Measurements from ENCODE around the gene LRMDA.

LRMDA gene

GRCh38 chr10:76244061-76244686 is 812.8 kb downstream of the LRMDA start:
- no peaks in the 10 kb centered on the region for H3K27me3 Mint-ChIP-seq (ENCODE audit: low read depth)
- H3K4me1 Mint-ChIP-seq (ENCODE audit: low read depth): no peaks in the 10 kb centered on the region
- H3K9me3 Mint-ChIP-seq: no peaks in the 10 kb centered on the region
- H3K36me3 Mint-ChIP-seq (ENCODE audit: low read depth): no peaks in the 10 kb centered on the region
- H3K27ac Mint-ChIP-seq: no peak overlapping the region
- H3K4me3 Mint-ChIP-seq: no peak overlapping the region

- Mint-ChIP-seq H3K4me1 (ENCODE audit: low read depth) (no peaks in the 10 kb centered on the region), H3K27ac (no peak overlapping the region), H3K36me3 (ENCODE audit: low read depth) (no peaks in the 10 kb centered on the region), H3K27me3 (ENCODE audit: low read depth) (no peaks in the 10 kb centered on the region), H3K9me3 (no peaks in the 10 kb centered on the region), H3K4me3 (no peak overlapping the region)
These were observed 814.6 kb downstream of the LRMDA start for GRCh38 chr10:76245951-76246495.

GRCh38 chr10:76248649-76249200 is 817.3 kb downstream of the LRMDA start:
- H3K4me3 Mint-ChIP-seq: no peak overlapping the region
- no peaks in the 10 kb centered on the region for H3K36me3 Mint-ChIP-seq (ENCODE audit: low read depth)
- no peaks in the 10 kb centered on the region for H3K4me1 Mint-ChIP-seq (ENCODE audit: low read depth)
- no peaks in the 10 kb centered on the region for H3K27me3 Mint-ChIP-seq (ENCODE audit: low read depth)
- H3K9me3 Mint-ChIP-seq: no peaks in the 10 kb centered on the region
- H3K27ac Mint-ChIP-seq: no peak overlapping the region

GRCh38 chr10:76251841-76252671 is 820.6 kb downstream of the LRMDA start:
- Mint-ChIP-seq H3K4me1 (ENCODE audit: low read depth) (no peaks in the 10 kb centered on the region), H3K9me3 (no peaks in the 10 kb centered on the region), H3K4me3 (no peak overlapping the region), H3K27ac (no peak overlapping the region), H3K36me3 (ENCODE audit: low read depth) (no peaks in the 10 kb centered on the region), H3K27me3 (ENCODE audit: low read depth) (no peaks in the 10 kb centered on the region)

GRCh38 chr10:76252733-76253132 is 821.3 kb downstream of the LRMDA start:
- Mint-ChIP-seq H3K9me3 (no peaks in the 10 kb centered on the region), H3K27ac (no peak overlapping the region), H3K4me3 (no peak overlapping the region), H3K36me3 (ENCODE audit: low read depth) (no peaks in the 10 kb centered on the region), H3K27me3 (ENCODE audit: low read depth) (no peaks in the 10 kb centered on the region), H3K4me1 (ENCODE audit: low read depth) (no peaks in the 10 kb centered on the region)

- Mint-ChIP-seq H3K27me3 (ENCODE audit: low read depth) (no peaks in the 10 kb centered on the region), H3K9me3 (peaks cover 6% of the 10 kb centered on the region), H3K4me3 (no peak overlapping the region), H3K4me1 (ENCODE audit: low read depth) (no peaks in the 10 kb centered on the region), H3K36me3 (ENCODE audit: low read depth) (no peaks in the 10 kb centered on the region), H3K27ac (no peak overlapping the region)
These were observed 823.8 kb downstream of the LRMDA start for GRCh38 chr10:76255241-76255640.

GRCh38 chr10:76257816-76258215 is 826.4 kb downstream of the LRMDA start:
- Mint-ChIP-seq H3K36me3 (ENCODE audit: low read depth) (no peaks in the 10 kb centered on the region), H3K9me3 (peaks cover 18% of the 10 kb centered on the region), H3K4me1 (ENCODE audit: low read depth) (no peaks in the 10 kb centered on the region), H3K4me3 (no peak overlapping the region), H3K27ac (no peak overlapping the region), H3K27me3 (ENCODE audit: low read depth) (no peaks in the 10 kb centered on the region)

GRCh38 chr10:76265441-76266113 is 834.2 kb downstream of the LRMDA start:
- Mint-ChIP-seq H3K4me3 (no peak overlapping the region), H3K9me3 (peaks cover 16% of the 10 kb centered on the region), H3K4me1 (ENCODE audit: low read depth) (no peaks in the 10 kb centered on the region), H3K27ac (no peak overlapping the region), H3K27me3 (ENCODE audit: low read depth) (no peaks in the 10 kb centered on the region), H3K36me3 (ENCODE audit: low read depth) (no peaks in the 10 kb centered on the region)

- H3K4me1 Mint-ChIP-seq (ENCODE audit: low read depth): no peaks in the 10 kb centered on the region
- peaks cover 13% of the 10 kb centered on the region for H3K9me3 Mint-ChIP-seq
- H3K27me3 Mint-ChIP-seq (ENCODE audit: low read depth): no peaks in the 10 kb centered on the region
- H3K4me3 Mint-ChIP-seq: no peak overlapping the region
- no peak overlapping the region for H3K27ac Mint-ChIP-seq
- no peaks in the 10 kb centered on the region for H3K36me3 Mint-ChIP-seq (ENCODE audit: low read depth)
These were observed 837.1 kb downstream of the LRMDA start for GRCh38 chr10:76268530-76268929.

- Mint-ChIP-seq H3K9me3 (peaks cover 13% of the 10 kb centered on the region), H3K4me3 (no peak overlapping the region), H3K4me1 (ENCODE audit: low read depth) (no peaks in the 10 kb centered on the region), H3K27me3 (ENCODE audit: low read depth) (no peaks in the 10 kb centered on the region), H3K27ac (no peak overlapping the region), H3K36me3 (ENCODE audit: low read depth) (no peaks in the 10 kb centered on the region)
These were observed 837.5 kb downstream of the LRMDA start for GRCh38 chr10:76268954-76269353.

- no peak overlapping the region for H3K4me3 Mint-ChIP-seq
- no peaks in the 10 kb centered on the region for H3K4me1 Mint-ChIP-seq (ENCODE audit: low read depth)
- H3K27me3 Mint-ChIP-seq (ENCODE audit: low read depth): no peaks in the 10 kb centered on the region
- H3K27ac Mint-ChIP-seq: no peak overlapping the region
- H3K36me3 Mint-ChIP-seq (ENCODE audit: low read depth): no peaks in the 10 kb centered on the region
- peaks cover 26% of the 10 kb centered on the region for H3K9me3 Mint-ChIP-seq
These were observed 839.0 kb downstream of the LRMDA start for GRCh38 chr10:76270464-76270863.

GRCh38 chr10:76274933-76275332 is 843.5 kb downstream of the LRMDA start:
- Mint-ChIP-seq H3K27me3 (ENCODE audit: low read depth) (no peaks in the 10 kb centered on the region), H3K27ac (no peak overlapping the region), H3K4me1 (ENCODE audit: low read depth) (no peaks in the 10 kb centered on the region), H3K9me3 (peaks cover 29% of the 10 kb centered on the region), H3K36me3 (ENCODE audit: low read depth) (no peaks in the 10 kb centered on the region), H3K4me3 (no peak overlapping the region)

- Mint-ChIP-seq H3K9me3 (peaks cover 27% of the 10 kb centered on the region), H3K27ac (no peak overlapping the region), H3K4me3 (no peak overlapping the region), H3K27me3 (ENCODE audit: low read depth) (no peaks in the 10 kb centered on the region), H3K36me3 (ENCODE audit: low read depth) (no peaks in the 10 kb centered on the region), H3K4me1 (ENCODE audit: low read depth) (no peaks in the 10 kb centered on the region)
These were observed 847.5 kb downstream of the LRMDA start for GRCh38 chr10:76278811-76279460.

- Mint-ChIP-seq H3K4me3 (no peak overlapping the region), H3K9me3 (peaks cover 12% of the 10 kb centered on the region), H3K36me3 (ENCODE audit: low read depth) (no peaks in the 10 kb centered on the region), H3K27me3 (ENCODE audit: low read depth) (no peaks in the 10 kb centered on the region), H3K27ac (no peak overlapping the region), H3K4me1 (ENCODE audit: low read depth) (no peaks in the 10 kb centered on the region)
These were observed 850.2 kb downstream of the LRMDA start for GRCh38 chr10:76281659-76282058.

All from T-helper 1 cell treated with Interleukin-12 subunit alpha and Interleukin-12 subunit beta and Interleukin-4 antibody, amounts not matched to agents 30 μg/mL and 1 μg/mL, for 36 hours (primary cell).